IMR-90 (cell line): Measurements from ENCODE around the gene SMARCA2. TPM values are rescaled to one million over a fixed set of nuclear protein-coding genes. Genes with fewer than 3 reads are reported as not detected.

ENCODE experiments used
- ATAC-seq: fragments of 200-7000 bp; cut with Tn5 transposase; 2 replicates; pipeline ENCODE4 v1.9.1; 2020; ENCODE audit warnings: low read depth, mild to moderate bottlenecking, moderate library complexity
- BruUV-seq: library from RNA; stranded (reverse); fragments of 400-500 nt; replicated peaks from 2 replicates; lab custom pipeline; 2021; lab: Mats Ljungman, UMichigan
- CTCF ChIA-PET: fragments of 300-600 bp; formaldehyde crosslinking; extraction: SDS; loops from one replicate; lab custom pipeline; 2021; ENCODE audit warnings: antibody characterized with exemption; lab: Yijun Ruan, JAX
- POLR2A ChIA-PET: fragments of 300-600 bp; sonication (Branson Sonifier 250); formaldehyde crosslinking; loops from one replicate; lab custom pipeline; 2022; ENCODE audit warnings: antibody characterized with exemption; ENCODE audit not compliant: unreplicated experiment; lab: Charles Lee
- DNase-seq: peaks from one replicate; pipeline ENCODE4 v3.0.0; 2013
- H2AFZ ChIP-seq: replicated peaks from 2 replicates; pipeline ENCODE3; 2013; ENCODE audit warnings: low read length, mild to moderate bottlenecking; ENCODE audit not compliant: poor library complexity
- H2AK5ac ChIP-seq: 2 replicates; pipeline ENCODE4 v1.6.1; 2013; ENCODE audit warnings: low read depth, low read length, inconsistent platforms
- H2AK9ac ChIP-seq: replicated peaks from 2 replicates; pipeline ENCODE3; 2013; ENCODE audit warnings: mild to moderate bottlenecking, low read depth, low read length, moderate library complexity; ENCODE audit not compliant: poor library complexity
- H2BK120ac ChIP-seq: 2 replicates; pipeline ENCODE4 v1.6.1; 2013; ENCODE audit warnings: low read depth, low read length, inconsistent platforms
- H2BK15ac ChIP-seq: 3 replicates; pipeline ENCODE4 v1.6.1; 2013; ENCODE audit warnings: low read depth, low read length, inconsistent platforms
- H2BK20ac ChIP-seq: 2 replicates; pipeline ENCODE4 v1.6.1; 2013; ENCODE audit warnings: low read depth, mild to moderate bottlenecking, inconsistent platforms, low read length, moderate library complexity
- H2BK5ac ChIP-seq: 2 replicates; pipeline ENCODE4 v1.6.1; 2013; ENCODE audit warnings: mild to moderate bottlenecking, low read depth, low read length, inconsistent platforms; ENCODE audit not compliant: poor library complexity, severe bottlenecking
- H3K14ac ChIP-seq: replicated peaks from 2 replicates; pipeline ENCODE4 v1.6.1; 2013; ENCODE audit warnings: low read depth, low read length, inconsistent platforms
- H3K18ac ChIP-seq: 2 replicates; pipeline ENCODE4 v1.6.1; 2013; ENCODE audit warnings: low read depth, low read length, control low read depth
- H3K23ac ChIP-seq: 2 replicates; pipeline ENCODE4 v1.6.1; 2013; ENCODE audit warnings: low read depth, low read length, inconsistent platforms
- H3K27ac ChIP-seq: 2 replicates; pipeline ENCODE4 v1.5.1; 2013; ENCODE audit warnings: mild to moderate bottlenecking, control low read depth, low read length; ENCODE audit not compliant: insufficient read depth
- H3K27me3 ChIP-seq: 2 replicates; pipeline ENCODE4 v1.6.1; 2013; ENCODE audit warnings: low read length; ENCODE audit not compliant: control insufficient read depth, insufficient read depth
- H3K36me3 ChIP-seq: 2 replicates; pipeline ENCODE4 v1.6.1; 2013; ENCODE audit warnings: low read length, mixed read lengths; ENCODE audit not compliant: control insufficient read depth, insufficient read depth
- H3K4ac ChIP-seq: 2 replicates; pipeline ENCODE4 v1.6.1; 2013; ENCODE audit warnings: low read depth, low read length, inconsistent platforms
- H3K4me1 ChIP-seq: 2 replicates; pipeline ENCODE4 v1.6.1; 2013; ENCODE audit warnings: low read length, mixed read lengths; ENCODE audit not compliant: control insufficient read depth, insufficient read depth
- H3K4me2 ChIP-seq: 2 replicates; pipeline ENCODE4 v1.6.1; 2013; ENCODE audit warnings: low read depth, mild to moderate bottlenecking, control low read depth, low read length, moderate library complexity
- H3K4me3 ChIP-seq: 2 replicates; pipeline ENCODE4 v1.5.1; 2013; ENCODE audit warnings: low read depth, mild to moderate bottlenecking, control low read depth, low read length, moderate library complexity; ENCODE audit not compliant: insufficient read depth
- H3K56ac ChIP-seq: 2 replicates; pipeline ENCODE4 v1.6.1; 2013; ENCODE audit warnings: low read length, inconsistent platforms; ENCODE audit not compliant: insufficient read depth; ENCODE audit errors: extremely low read depth
- H3K79me1 ChIP-seq, 2 experiments: 2 replicates each; pipeline ENCODE4 v1.6.1; 2013; ENCODE audit warnings: low read length in 2 of 2, inconsistent platforms in 1 of 2, low read depth in 1 of 2
- H3K9ac ChIP-seq: 2 replicates; pipeline ENCODE4 v1.6.1; 2013; ENCODE audit warnings: low read depth, low read length, control low read depth
- H3K9me1 ChIP-seq: 2 replicates; pipeline ENCODE4 v1.6.1; 2013; ENCODE audit warnings: low read length, inconsistent platforms; ENCODE audit not compliant: insufficient read depth
- H3K9me3 ChIP-seq: 2 replicates; pipeline ENCODE4 v1.6.1; 2013; ENCODE audit warnings: low read length; ENCODE audit not compliant: control insufficient read depth, insufficient read depth
- H4K20me1 ChIP-seq: 2 replicates; pipeline ENCODE4 v1.6.1; 2013; ENCODE audit warnings: low read length, inconsistent platforms; ENCODE audit not compliant: insufficient read depth
- H4K5ac ChIP-seq: 2 replicates; pipeline ENCODE4 v1.6.1; 2013; ENCODE audit warnings: mild to moderate bottlenecking, low read depth, low read length, control low read depth
- H4K8ac ChIP-seq, 2 experiments: 2 replicates each; pipeline ENCODE4 v1.6.1; 2013; ENCODE audit warnings: low read depth in 2 of 2, low read length in 2 of 2, control low read depth in 1 of 2, inconsistent platforms in 1 of 2
- H4K91ac ChIP-seq: 2 replicates; pipeline ENCODE4 v1.6.1; 2013; ENCODE audit warnings: low read depth, low read length, inconsistent platforms; ENCODE audit not compliant: insufficient read depth
- CEBPB ChIP-seq: IDR thresholded peaks from 2 replicates; pipeline ENCODE4 v1.6.1; 2012; ENCODE audit warnings: low read depth, low read length, improper control_type of control experiment
- CTCF ChIP-seq: conservative IDR thresholded peaks from 2 replicates; pipeline ENCODE4 v1.5.1; 2012; ENCODE audit warnings: mild to moderate bottlenecking, low read depth, low read length, improper control_type of control experiment
- ELK1 ChIP-seq: fragments of 150-350 bp; IDR thresholded peaks from 2 replicates; pipeline ENCODE4 v1.6.1; 2016; ENCODE audit warnings: low read depth, mild to moderate bottlenecking, low read length, moderate library complexity, borderline replicate concordance
- MAFK ChIP-seq: IDR thresholded peaks from 2 replicates; pipeline ENCODE4 v1.6.1; 2012; ENCODE audit warnings: low read depth, low read length, improper control_type of control experiment
- MAZ ChIP-seq: IDR thresholded peaks from 2 replicates; pipeline ENCODE4 v1.6.1; 2012; ENCODE audit warnings: low read depth, mild to moderate bottlenecking, low read length, improper control_type of control experiment, moderate library complexity, borderline replicate concordance
- POLR2A ChIP-seq: IDR thresholded peaks from 2 replicates; pipeline ENCODE4 v1.6.1; 2012; ENCODE audit warnings: mild to moderate bottlenecking, low read depth, low read length
- RAD21 ChIP-seq: IDR thresholded peaks from 2 replicates; pipeline ENCODE4 v1.6.1; 2012; ENCODE audit warnings: low read length, improper control_type of control experiment
- RFX5 ChIP-seq: IDR thresholded peaks from 2 replicates; pipeline ENCODE4 v1.8.0; 2012; ENCODE audit warnings: low read depth, mild to moderate bottlenecking, low read length, moderate library complexity
- SMC3 ChIP-seq: fragments of 150-350 bp; IDR thresholded peaks from 2 replicates; pipeline ENCODE4 v1.6.1; 2016; ENCODE audit warnings: low read depth, mild to moderate bottlenecking, antibody characterized with exemption, low read length, moderate library complexity
- USF2 ChIP-seq: fragments of 150-350 bp; IDR thresholded peaks from 2 replicates; pipeline ENCODE4 v1.6.1; 2017; ENCODE audit warnings: mild to moderate bottlenecking, antibody characterized with exemption, low read length, low read depth
- WGBS, 2 experiments: methylation state at CpG; one replicate each; pipeline versions ENCODE4 v1.1.5 to v1.1.7; 2013; ENCODE audit warnings: missing lambda C conversion rate in 2 of 2; ENCODE audit not compliant: insufficient read length in 1 of 2; ENCODE audit errors: extremely low coverage in 2 of 2; 5-methylcytosine and 5-hydroxymethylcytosine counted together
- dilution Hi-C: fragments of 300-500 bp; cut with HindIII; formaldehyde crosslinking; loops from one replicate; pipeline ENCODE4 v1.14.3; 2018; ENCODE audit warnings: low sequenced_read_pairs; ENCODE audit not compliant: unreplicated experiment
- in situ Hi-C: fragments of 300-500 bp; cut with MboI; formaldehyde crosslinking; loops from 3 replicates; pipeline ENCODE4 v1.14.3; 2019; ENCODE audit warnings: low sequenced_read_pairs, inconsistent platforms, mixed read lengths
- intact Hi-C: fragments of 100-400 bp; cut with micrococcal nuclease; formaldehyde crosslinking; loops from 2 replicates; pipeline ENCODE4 v1.10.0; 2022
- polyA plus RNA-seq, 3 experiments: library from polyadenylated mRNA; depleted of rRNA; stranded (reverse); fragments of >200 nt; gene quantifications; 2 replicates each; pipeline ENCODE4 v1.2.3, GENCODE V29; 2012; ENCODE audit warnings: low replicate concordance in 1 of 3
- total RNA-seq: library from RNA; depleted of rRNA; stranded (reverse); fragments of >200 nt; gene quantifications from 2 replicates; pipeline ENCODE4 v1.2.3, GENCODE V29; 2012

SMARCA2 gene
- total and polyA plus RNA-seq, 2 of the 4 experiments (the other 2 are of a cell fraction), result 25.3 to 26.7 TPM

GRCh38 chr9:2125906-2126305, 110.8 kb downstream of the SMARCA2 start:
- no peak overlapping the region for H3K4ac ChIP-seq
- H2AFZ ChIP-seq, result no peak overlapping the region
- H4K20me1 ChIP-seq, result no peaks in the 10 kb centered on the region; the same call in 1 of the 2 replicates
- WGBS, 2 experiments, result no CpG with 5 or more reads among the region's 2 CpGs
- H3K18ac ChIP-seq, result 0 out of 2 replicates have a peak overlapping the region, but pooled peaks have one; percentile 7
- no peak overlapping the region for H2AK5ac ChIP-seq
- intact Hi-C loops (no loop called here), dilution Hi-C loops (no loop called here), in situ Hi-C loops (loop anchor here (10.0 kb wide), 1 partner anchor 709 kb away; no protein-coding TSS in a partner anchor)
- peak overlapping the region; percentile 67 for H3K4me2 ChIP-seq
- H3K9me3 ChIP-seq, result no peaks in the 10 kb centered on the region
- H3K36me3 ChIP-seq, result peaks cover 10% of the 10 kb centered on the region
- H3K56ac ChIP-seq, result no peak overlapping the region
- no peak overlapping the region for H3K23ac ChIP-seq
- no peak overlapping the region for H3K4me3 ChIP-seq
- no peak overlapping the region for H2BK5ac ChIP-seq
- ChIA-PET CTCF (no interaction called here), POLR2A (no interaction called here)
- ATAC-seq (peak; percentile 65), DNase-seq (peak; percentile 30)
- no peak overlapping the region for H2AK9ac ChIP-seq
- no peak overlapping the region for H2BK15ac ChIP-seq
- no peak overlapping the region for H2BK20ac ChIP-seq
- H3K14ac ChIP-seq, result no peak overlapping the region
- TF ChIP-seq MAZ (no peak), SMC3 (no peak), MAFK (no peak), USF2 (no peak), RFX5 (no peak), RAD21 (no peak), ELK1 (no peak), POLR2A (no peak), CTCF (no peak), CEBPB (no peak)
- H2BK120ac ChIP-seq, result no peak overlapping the region
- no peak overlapping the region for H3K9ac ChIP-seq
- H3K27me3 ChIP-seq, result no peaks in the 10 kb centered on the region
- H3K9me1 ChIP-seq, result peaks cover 3% of the 10 kb centered on the region; the same call in 1 of the 2 replicates
- H3K4me1 ChIP-seq, result peaks cover 11% of the 10 kb centered on the region
- BruUV-seq, result no TSS peak
- H4K8ac ChIP-seq, result no peak overlapping the region
- peak overlapping the region; percentile 1; the same call in 1 of the 2 replicates for H3K27ac ChIP-seq
- H4K91ac ChIP-seq, result no peak overlapping the region
- 0 out of 4 replicates have a peak, but pooled peaks cover 0 to 4% of the 10 kb centered on the region in 2 experiments for H3K79me1 ChIP-seq
- H4K5ac ChIP-seq, result no peak overlapping the region
